A673 (cell line): Measurements from ENCODE around the gene KDM3A. TPM values are rescaled to one million over a fixed set of nuclear protein-coding genes. Genes with fewer than 3 reads are reported as not detected.

Source experiments
- BruUV-seq: library from RNA; stranded (reverse); fragments of 400-500 nt; replicated peaks from 2 replicates; lab custom pipeline; 2021; lab: Mats Ljungman, UMichigan
- CTCF ChIA-PET: fragments of 300-600 bp; sonication (Branson Sonifier 250); formaldehyde crosslinking; loops from one replicate; lab custom pipeline; 2022; ENCODE audit warnings: antibody characterized with exemption; lab: Charles Lee
- POLR2A ChIA-PET: fragments of 300-600 bp; sonication (Branson Sonifier 250); formaldehyde crosslinking; loops from one replicate; lab custom pipeline; 2022; ENCODE audit warnings: antibody characterized with exemption; ENCODE audit not compliant: low non-redundant PET; lab: Charles Lee
- DNase-seq: peaks from one replicate; pipeline ENCODE4 v3.0.0-alpha.2; 2015; ENCODE audit warnings: low spot score
- H3K27ac ChIP-seq: fragments of 200-600 bp; sonication (generic); 2 replicates; pipeline ENCODE4 v1.5.1; 2016; ENCODE audit warnings: mixed run types, low read depth, mild to moderate bottlenecking, mixed read lengths, antibody characterized with exemption, low read length; ENCODE audit not compliant: poor library complexity, severe bottlenecking
- H3K27me3 ChIP-seq: fragments of 200-600 bp; sonication (generic); replicated peaks from 2 replicates; pipeline ENCODE4 v1.6.1; 2017; ENCODE audit warnings: mixed run types, low read depth, mild to moderate bottlenecking, mixed read lengths, antibody characterized with exemption, low read length; ENCODE audit not compliant: insufficient read depth, poor library complexity
- H3K36me3 ChIP-seq: fragments of 200-600 bp; sonication (generic); 2 replicates; pipeline ENCODE4 v1.6.1; 2016; ENCODE audit warnings: mixed run types, mild to moderate bottlenecking, mixed read lengths, antibody characterized with exemption, low read length; ENCODE audit not compliant: insufficient read depth, poor library complexity, severe bottlenecking
- H3K4me1 ChIP-seq: fragments of 200-600 bp; sonication (generic); 2 replicates; pipeline ENCODE4 v1.6.1; 2017; ENCODE audit warnings: mixed run types, mild to moderate bottlenecking, mixed read lengths, antibody characterized with exemption, low read length; ENCODE audit not compliant: insufficient read depth, poor library complexity, severe bottlenecking
- H3K4me3 ChIP-seq: fragments of 200-600 bp; sonication (generic); 2 replicates; pipeline ENCODE4 v1.5.1; 2016; ENCODE audit warnings: low read depth, mixed run types, mild to moderate bottlenecking, mixed read lengths, low read length; ENCODE audit not compliant: poor library complexity, severe bottlenecking
- H3K9me3 ChIP-seq: fragments of 200-600 bp; sonication (generic); 2 replicates; pipeline ENCODE4 v1.6.1; 2016; ENCODE audit warnings: mixed run types, low read depth, mild to moderate bottlenecking, mixed read lengths, antibody characterized with exemption, low read length; ENCODE audit not compliant: poor library complexity, severe bottlenecking
- CTCF ChIP-seq: fragments of 300-800, 200-600 bp; sonication (generic); conservative IDR thresholded peaks from 2 replicates; pipeline ENCODE4 v1.5.1; 2017; ENCODE audit warnings: low read depth, mild to moderate bottlenecking, antibody characterized with exemption, low read length, moderate library complexity, mixed read lengths
- EZH2 ChIP-seq: fragments of 200-600 bp; sonication (generic); IDR thresholded peaks from 2 replicates; pipeline ENCODE4 v1.6.1; 2017; ENCODE audit warnings: borderline replicate concordance, low read depth, mild to moderate bottlenecking, mixed read lengths, antibody characterized with exemption, low read length; ENCODE audit not compliant: poor library complexity, severe bottlenecking
- intact Hi-C: fragments of 100-400 bp; cut with micrococcal nuclease; formaldehyde crosslinking; loops from one replicate; pipeline ENCODE4 v1.10.0; 2022; ENCODE audit not compliant: unreplicated experiment
- total RNA-seq: library from RNA; stranded (reverse); gene quantifications from 2 replicates; pipeline ENCODE4 v1.2.3, GENCODE V29; 2021

KDM3A gene
- total RNA-seq, 1 experiment from 2014 or later = 40.7 TPM

GRCh38 chr2:86512892-86513291 lies 71.7 kb downstream of the KDM3A start:
- Histone ChIP-seq H3K27me3 (no peaks in the 10 kb centered on the region), H3K27ac (no peak overlapping the region), H3K36me3 (no peaks in the 10 kb centered on the region), H3K4me3 (no peak overlapping the region), H3K4me1 (no peaks in the 10 kb centered on the region), H3K9me3 (no peaks in the 10 kb centered on the region)
- BruUV-seq = no TSS peak
- ChIA-PET POLR2A (no interaction called here), CTCF (no interaction called here)
- no peak for DNase-seq
- TF ChIP-seq CTCF (no peak), EZH2 (no peak)
- intact Hi-C loops = loop anchor here (10.0 kb wide), 1 partner anchor 282 kb away; the partner anchor contains the start of gene CD8A

DNA sequence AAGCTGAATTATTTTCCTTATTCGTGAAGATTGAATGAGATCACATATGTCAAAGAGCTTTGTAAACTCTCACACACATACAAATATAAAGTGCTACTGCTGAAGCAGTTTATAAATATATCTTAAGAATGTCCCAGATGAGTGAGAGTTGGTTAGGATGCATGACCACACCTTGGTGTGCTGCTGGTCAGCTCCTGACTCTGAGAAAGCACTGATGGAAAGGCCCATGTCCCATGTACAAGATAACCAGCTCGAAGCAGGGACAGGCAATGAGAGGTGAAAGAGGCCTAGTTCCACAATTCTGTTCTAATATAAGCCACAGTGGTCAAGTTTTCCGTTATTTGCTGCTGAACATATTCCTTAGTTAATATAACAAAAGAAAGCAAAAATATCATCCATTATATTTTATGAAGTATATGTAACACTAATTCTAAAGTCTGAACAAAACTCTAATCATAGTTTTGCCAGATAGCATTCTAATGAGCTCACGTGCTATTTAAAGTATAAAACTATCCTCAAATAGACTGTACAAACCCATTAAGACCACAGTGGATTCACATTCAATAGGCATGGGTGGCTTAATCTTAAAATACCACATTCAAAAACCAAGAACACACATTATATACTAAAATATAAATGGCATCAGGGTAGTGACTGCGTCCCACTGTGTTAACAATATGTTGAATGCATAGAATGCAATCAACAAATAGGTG lies 72.9 kb downstream of the KDM3A start:
- TF ChIP-seq EZH2 = no peak
- TF ChIP-seq CTCF = no peak
- DNase-seq = no peak
- no TSS peak for BruUV-seq
- intact Hi-C loops = loop anchor here (10.0 kb wide), 1 partner anchor 281 kb away; the partner anchor contains the start of gene CD8A
- Histone ChIP-seq H3K36me3 (no peaks in the 10 kb centered on the region), H3K9me3 (no peaks in the 10 kb centered on the region), H3K27ac (no peak overlapping the region), H3K4me1 (no peaks in the 10 kb centered on the region), H3K27me3 (no peaks in the 10 kb centered on the region), H3K4me3 (no peak overlapping the region)
- ChIA-PET CTCF (no interaction called here), POLR2A (no interaction called here)

DNA sequence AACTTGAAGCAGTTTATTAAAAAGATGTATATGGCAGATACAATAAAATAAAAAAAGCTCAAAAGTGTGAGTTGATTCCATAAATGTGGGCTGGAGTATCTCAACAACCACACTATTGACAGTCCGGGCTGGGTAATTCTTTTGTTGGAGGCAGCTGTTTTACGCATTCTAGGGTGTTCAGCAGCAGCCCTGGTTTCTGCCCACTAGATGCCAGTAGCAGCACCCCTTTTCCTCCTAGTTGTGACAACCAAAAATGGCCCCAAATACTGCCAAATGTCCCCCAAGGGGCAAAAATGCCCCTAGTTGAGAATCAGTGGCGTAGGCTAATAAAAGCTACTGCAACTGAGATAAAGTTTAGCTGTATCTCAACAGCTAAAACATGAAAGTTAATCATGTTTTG lies 77.3 kb downstream of the KDM3A start:
- intact Hi-C loops = loop anchor here (10.0 kb wide), 1 partner anchor 276 kb away; the partner anchor contains the start of gene CD8A
- Histone ChIP-seq H3K4me3 (no peak overlapping the region), H3K27ac (no peak overlapping the region), H3K36me3 (peaks cover 2% of the 10 kb centered on the region), H3K4me1 (no peaks in the 10 kb centered on the region), H3K9me3 (peaks cover 10% of the 10 kb centered on the region), H3K27me3 (no peaks in the 10 kb centered on the region)
- TF ChIP-seq CTCF = peak; percentile 54
- TF ChIP-seq EZH2 = no peak
- CTCF ChIA-PET = interaction anchor here (0.6 kb wide), 1 partner anchor 1484 kb away, joined by 3 read pairs; no protein-coding TSS in a partner anchor
- peak; percentile 49 for DNase-seq
- BruUV-seq = no TSS peak
- POLR2A ChIA-PET = no interaction called here
